HepG2 (cell line): ENCODE measurements around the gene GCH1. TPM values are rescaled to one million over a fixed set of nuclear protein-coding genes. Genes with fewer than 3 reads are reported as not detected.

ENCODE experiments used
- CREB1 ChIP-seq, 2 experiments: fragments of 450-650 bp in 1 of 2; IDR thresholded peaks; 2 replicates each; pipeline ENCODE4 v1.6.1; 2016 to 2017; ENCODE audit warnings: control low read depth in 1 of 2, mild to moderate bottlenecking in 1 of 2, missing compliant biosample characterization in 1 of 2, missing genetic modification characterization in 1 of 2
- ERF ChIP-seq: IDR thresholded peaks from 2 replicates; pipeline ENCODE4 v1.6.1; 2018; ENCODE audit warnings: missing biosample characterization, missing genetic modification reagents
- FOXK1 ChIP-seq: sonication (generic); formaldehyde crosslinking; IDR thresholded peaks from 2 replicates; pipeline ENCODE4 v1.4.0; 2020; ENCODE audit warnings: low read depth, missing genetic modification reagents, borderline replicate concordance
- HDAC6 ChIP-seq: fragments of 200-600 bp; sonication (generic); IDR thresholded peaks from 2 replicates; pipeline ENCODE4 v1.7.0; 2017; ENCODE audit warnings: mild to moderate bottlenecking, antibody characterized with exemption, low read length, low read depth
- HES4 ChIP-seq: sonication (generic); formaldehyde crosslinking; IDR thresholded peaks from 2 replicates; pipeline ENCODE4 v1.9.0; 2021; ENCODE audit warnings: mild to moderate bottlenecking, missing genetic modification reagents, borderline replicate concordance
- HOXA9 ChIP-seq: sonication (generic); formaldehyde crosslinking; IDR thresholded peaks from 2 replicates; pipeline ENCODE4 v1.8.1; 2022; ENCODE audit warnings: missing genetic modification reagents, mild to moderate bottlenecking, moderate library complexity, borderline replicate concordance
- KAT7 ChIP-seq: IDR thresholded peaks from 2 replicates; pipeline ENCODE4 v1.6.1; 2018; ENCODE audit warnings: borderline replicate concordance, missing compliant biosample characterization
- KLF11 ChIP-seq: IDR thresholded peaks from 2 replicates; pipeline ENCODE4 v1.6.1; 2016; ENCODE audit warnings: missing compliant biosample characterization
- KLF12 ChIP-seq: sonication (generic); formaldehyde crosslinking; IDR thresholded peaks from 2 replicates; pipeline ENCODE4 v1.4.0; 2020; ENCODE audit warnings: missing genetic modification reagents, borderline replicate concordance
- NR2F1 ChIP-seq, 2 experiments: fragments of 450-650 bp in 1 of 2; formaldehyde crosslinking in 1 of 2; IDR thresholded peaks; 2 replicates each; pipeline versions ENCODE4 v1.5.0 to v1.6.1; 2016 to 2020; ENCODE audit warnings: mild to moderate bottlenecking in 1 of 2, missing compliant biosample characterization in 1 of 2, missing genetic modification reagents in 1 of 2, moderate library complexity in 1 of 2
- SP140L ChIP-seq: sonication (generic); formaldehyde crosslinking; IDR thresholded peaks from 2 replicates; pipeline ENCODE4 v1.4.0; 2020; ENCODE audit warnings: missing genetic modification reagents, borderline replicate concordance
- TEAD2 ChIP-seq: sonication (generic); formaldehyde crosslinking; IDR thresholded peaks from 2 replicates; pipeline ENCODE4 v1.9.0; 2021; ENCODE audit warnings: missing genetic modification reagents
- ZKSCAN8 ChIP-seq: IDR thresholded peaks from 2 replicates; pipeline ENCODE4 v1.6.1; 2016; ENCODE audit warnings: borderline replicate concordance, missing genetic modification reagents, missing compliant biosample characterization
- ZNF207 ChIP-seq: fragments of 450-650 bp; IDR thresholded peaks from 2 replicates; pipeline ENCODE4 v1.6.1; 2016; ENCODE audit warnings: antibody characterized with exemption, borderline replicate concordance
- ZNF251 ChIP-seq: sonication (generic); formaldehyde crosslinking; IDR thresholded peaks from 2 replicates; pipeline ENCODE4 v1.9.0; 2021; ENCODE audit warnings: mild to moderate bottlenecking, missing genetic modification reagents
- ZNF629 ChIP-seq: sonication (generic); formaldehyde crosslinking; conservative IDR thresholded peaks from 2 replicates; pipeline ENCODE4 v1.5.0; 2020; ENCODE audit warnings: missing genetic modification reagents
- ZSCAN25 ChIP-seq: sonication (generic); formaldehyde crosslinking; IDR thresholded peaks from 2 replicates; pipeline ENCODE4 v1.8.0; 2022; ENCODE audit warnings: mild to moderate bottlenecking, missing genetic modification reagents
- polyA plus RNA-seq, 8 experiments: library from polyadenylated mRNA; depleted of rRNA in 3 of 8; stranded (reverse) in 7 of 8; unstranded in 1 of 8; fragments of >200 nt; fragmentation: Illumina TruSeq in 4 of 8; extraction: Trizol in 4 of 8; gene quantifications; 2 replicates each; pipeline versions ENCODE4 v1.2.1 to v1.2.3, GENCODE V29; 2011 to 2016; ENCODE audit warnings: low read depth in 4 of 8, missing spikeins in 1 of 8, mixed read lengths in 1 of 8; ENCODE audit not compliant: insufficient read depth in 1 of 8
- total RNA-seq, 5 experiments: library from RNA; depleted of rRNA; stranded (reverse); fragments of >200 nt; fragmentation: Illumina TruSeq; extraction: Trizol; gene quantifications; 2 replicates each; pipeline ENCODE4 v1.2.3, GENCODE V29; 2016; ENCODE audit warnings: low read depth in 1 of 5
- TF ChIP-seq, protein P1 (sequence below): sonication (generic); formaldehyde crosslinking; IDR thresholded peaks from 2 replicates; pipeline ENCODE4 v1.5.0; 2020; ENCODE audit warnings: missing genetic modification reagents
- TF ChIP-seq, protein P2 (sequence below): sonication (generic); formaldehyde crosslinking; IDR thresholded peaks from 2 replicates; pipeline ENCODE4 v1.5.1; 2020; ENCODE audit warnings: missing genetic modification reagents, mild to moderate bottlenecking, borderline replicate concordance
- TF ChIP-seq, protein P3 (sequence below): sonication (generic); formaldehyde crosslinking; IDR thresholded peaks from 2 replicates; pipeline ENCODE4 v1.5.0; 2020; ENCODE audit warnings: mild to moderate bottlenecking, missing genetic modification reagents, moderate library complexity
- TF ChIP-seq, protein P4 (sequence below): IDR thresholded peaks from 2 replicates; pipeline ENCODE4 v1.6.1; 2016; ENCODE audit warnings: mild to moderate bottlenecking
- TF ChIP-seq, protein P5 (sequence below): sonication (generic); formaldehyde crosslinking; IDR thresholded peaks from 2 replicates; pipeline ENCODE4 v1.4.0; 2020; ENCODE audit warnings: missing genetic modification reagents, borderline replicate concordance

The GCH1 gene
- total and polyA plus RNA-seq, 2 of the 13 experiments (the other 11 are each of a cell fraction or from before 2014, with no cell fraction given): 15.0 to 25.2 TPM

DNA sequence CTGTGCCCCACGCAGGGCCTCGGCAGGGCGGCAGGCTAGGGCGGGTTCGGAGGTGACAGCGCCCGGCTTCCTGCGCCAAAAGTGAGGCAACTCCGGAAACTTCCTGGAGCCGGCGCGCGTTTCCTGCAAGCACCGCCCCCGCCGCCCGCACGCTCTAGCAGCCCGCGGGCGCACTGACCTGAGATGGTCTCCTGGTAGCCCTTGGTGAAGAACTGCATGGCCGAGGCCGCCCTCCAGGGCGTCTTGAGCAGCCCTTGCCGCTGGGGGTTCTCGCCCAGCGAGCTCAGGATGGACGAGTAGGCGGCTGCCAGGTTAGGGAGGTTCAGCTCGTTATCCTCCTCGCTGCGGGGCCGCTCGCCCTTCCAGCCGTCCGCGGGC is 494 bp downstream of the GCH1 start (continued):
- TF ChIP-seq ZKSCAN8 (CRISPR knock-in tag) (no peak), FOXK1 (CRISPR knock-in tag) (no peak; the same call in 1 of the 2 replicates), ZNF251 (CRISPR knock-in tag) (no peak), HDAC6 (no peak), ERF (CRISPR knock-in tag) (peak; percentile 29), CREB1 (IDR thresholded peaks at IDR 0.05) (no peak), CREB1 (CRISPR knock-in tag; IDR thresholded peaks at IDR 0.05) (no peak), KLF11 (no peak), ZNF629 (CRISPR knock-in tag) (no peak), SP140L (CRISPR knock-in tag) (no peak), NR2F1 (CRISPR knock-in tag; IDR thresholded peaks at IDR 0.05) (no peak), ZNF207 (no peak), KAT7 (CRISPR knock-in tag) (no peak), KLF12 (CRISPR knock-in tag) (no peak), ZSCAN25 (no peak), HES4 (CRISPR knock-in tag) (no peak), TEAD2 (CRISPR knock-in tag) (no peak), HOXA9 (CRISPR knock-in tag) (no peak)
- TF ChIP-seq, protein P1, sequence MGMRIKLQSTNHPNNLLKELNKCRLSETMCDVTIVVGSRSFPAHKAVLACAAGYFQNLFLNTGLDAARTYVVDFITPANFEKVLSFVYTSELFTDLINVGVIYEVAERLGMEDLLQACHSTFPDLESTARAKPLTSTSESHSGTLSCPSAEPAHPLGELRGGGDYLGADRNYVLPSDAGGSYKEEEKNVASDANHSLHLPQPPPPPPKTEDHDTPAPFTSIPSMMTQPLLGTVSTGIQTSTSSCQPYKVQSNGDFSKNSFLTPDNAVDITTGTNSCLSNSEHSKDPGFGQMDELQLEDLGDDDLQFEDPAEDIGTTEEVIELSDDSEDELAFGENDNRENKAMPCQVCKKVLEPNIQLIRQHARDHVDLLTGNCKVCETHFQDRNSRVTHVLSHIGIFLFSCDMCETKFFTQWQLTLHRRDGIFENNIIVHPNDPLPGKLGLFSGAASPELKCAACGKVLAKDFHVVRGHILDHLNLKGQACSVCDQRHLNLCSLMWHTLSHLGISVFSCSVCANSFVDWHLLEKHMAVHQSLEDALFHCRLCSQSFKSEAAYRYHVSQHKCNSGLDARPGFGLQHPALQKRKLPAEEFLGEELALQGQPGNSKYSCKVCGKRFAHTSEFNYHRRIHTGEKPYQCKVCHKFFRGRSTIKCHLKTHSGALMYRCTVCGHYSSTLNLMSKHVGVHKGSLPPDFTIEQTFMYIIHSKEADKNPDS: no peak
- TF ChIP-seq, protein P2, sequence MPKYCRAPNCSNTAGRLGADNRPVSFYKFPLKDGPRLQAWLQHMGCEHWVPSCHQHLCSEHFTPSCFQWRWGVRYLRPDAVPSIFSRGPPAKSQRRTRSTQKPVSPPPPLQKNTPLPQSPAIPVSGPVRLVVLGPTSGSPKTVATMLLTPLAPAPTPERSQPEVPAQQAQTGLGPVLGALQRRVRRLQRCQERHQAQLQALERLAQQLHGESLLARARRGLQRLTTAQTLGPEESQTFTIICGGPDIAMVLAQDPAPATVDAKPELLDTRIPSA (CRISPR knock-in tag): no peak
- TF ChIP-seq, protein P3, sequence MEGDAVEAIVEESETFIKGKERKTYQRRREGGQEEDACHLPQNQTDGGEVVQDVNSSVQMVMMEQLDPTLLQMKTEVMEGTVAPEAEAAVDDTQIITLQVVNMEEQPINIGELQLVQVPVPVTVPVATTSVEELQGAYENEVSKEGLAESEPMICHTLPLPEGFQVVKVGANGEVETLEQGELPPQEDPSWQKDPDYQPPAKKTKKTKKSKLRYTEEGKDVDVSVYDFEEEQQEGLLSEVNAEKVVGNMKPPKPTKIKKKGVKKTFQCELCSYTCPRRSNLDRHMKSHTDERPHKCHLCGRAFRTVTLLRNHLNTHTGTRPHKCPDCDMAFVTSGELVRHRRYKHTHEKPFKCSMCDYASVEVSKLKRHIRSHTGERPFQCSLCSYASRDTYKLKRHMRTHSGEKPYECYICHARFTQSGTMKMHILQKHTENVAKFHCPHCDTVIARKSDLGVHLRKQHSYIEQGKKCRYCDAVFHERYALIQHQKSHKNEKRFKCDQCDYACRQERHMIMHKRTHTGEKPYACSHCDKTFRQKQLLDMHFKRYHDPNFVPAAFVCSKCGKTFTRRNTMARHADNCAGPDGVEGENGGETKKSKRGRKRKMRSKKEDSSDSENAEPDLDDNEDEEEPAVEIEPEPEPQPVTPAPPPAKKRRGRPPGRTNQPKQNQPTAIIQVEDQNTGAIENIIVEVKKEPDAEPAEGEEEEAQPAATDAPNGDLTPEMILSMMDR (CRISPR knock-in tag): peak; percentile 36; the same call in 1 of the 2 replicates
- TF ChIP-seq, protein P4, sequence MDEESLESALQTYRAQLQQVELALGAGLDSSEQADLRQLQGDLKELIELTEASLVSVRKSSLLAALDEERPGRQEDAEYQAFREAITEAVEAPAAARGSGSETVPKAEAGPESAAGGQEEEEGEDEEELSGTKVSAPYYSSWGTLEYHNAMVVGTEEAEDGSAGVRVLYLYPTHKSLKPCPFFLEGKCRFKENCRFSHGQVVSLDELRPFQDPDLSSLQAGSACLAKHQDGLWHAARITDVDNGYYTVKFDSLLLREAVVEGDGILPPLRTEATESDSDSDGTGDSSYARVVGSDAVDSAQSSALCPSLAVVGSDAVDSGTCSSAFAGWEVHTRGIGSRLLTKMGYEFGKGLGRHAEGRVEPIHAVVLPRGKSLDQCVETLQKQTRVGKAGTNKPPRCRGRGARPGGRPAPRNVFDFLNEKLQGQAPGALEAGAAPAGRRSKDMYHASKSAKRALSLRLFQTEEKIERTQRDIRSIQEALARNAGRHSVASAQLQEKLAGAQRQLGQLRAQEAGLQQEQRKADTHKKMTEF (CRISPR knock-in tag): peak; percentile 58; the same call in 1 of the 2 replicates
- TF ChIP-seq, protein P5, sequence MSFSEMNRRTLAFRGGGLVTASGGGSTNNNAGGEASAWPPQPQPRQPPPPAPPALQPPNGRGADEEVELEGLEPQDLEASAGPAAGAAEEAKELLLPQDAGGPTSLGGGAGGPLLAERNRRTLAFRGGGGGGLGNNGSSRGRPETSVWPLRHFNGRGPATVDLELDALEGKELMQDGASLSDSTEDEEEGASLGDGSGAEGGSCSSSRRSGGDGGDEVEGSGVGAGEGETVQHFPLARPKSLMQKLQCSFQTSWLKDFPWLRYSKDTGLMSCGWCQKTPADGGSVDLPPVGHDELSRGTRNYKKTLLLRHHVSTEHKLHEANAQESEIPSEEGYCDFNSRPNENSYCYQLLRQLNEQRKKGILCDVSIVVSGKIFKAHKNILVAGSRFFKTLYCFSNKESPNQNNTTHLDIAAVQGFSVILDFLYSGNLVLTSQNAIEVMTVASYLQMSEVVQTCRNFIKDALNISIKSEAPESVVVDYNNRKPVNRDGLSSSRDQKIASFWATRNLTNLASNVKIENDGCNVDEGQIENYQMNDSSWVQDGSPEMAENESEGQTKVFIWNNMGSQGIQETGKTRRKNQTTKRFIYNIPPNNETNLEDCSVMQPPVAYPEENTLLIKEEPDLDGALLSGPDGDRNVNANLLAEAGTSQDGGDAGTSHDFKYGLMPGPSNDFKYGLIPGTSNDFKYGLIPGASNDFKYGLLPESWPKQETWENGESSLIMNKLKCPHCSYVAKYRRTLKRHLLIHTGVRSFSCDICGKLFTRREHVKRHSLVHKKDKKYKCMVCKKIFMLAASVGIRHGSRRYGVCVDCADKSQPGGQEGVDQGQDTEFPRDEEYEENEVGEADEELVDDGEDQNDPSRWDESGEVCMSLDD (CRISPR knock-in tag): 0 out of 2 replicates have a peak, but pooled peaks have one; percentile 46
